NCI-H774 (cell line): ENCODE data around the gene VCP.

Experiments
- DNase-seq: peaks from one replicate; lab custom pipeline; 2025; lab: John Stamatoyannopoulos, UW

VCP gene

GRCh38 chr9:35014517-35014916 lies 57.9 kb downstream of the VCP start:
- DNase-seq = no peak

- DNase-seq = no peak
Measured at GRCh38 chr9:35010351-35010958, 62.0 kb downstream of the VCP start.
